ENCODE data around the gene BORCS6. TPM values are rescaled to one million over a fixed set of nuclear protein-coding genes. Genes with fewer than 3 reads are reported as not detected.
A peak's percentile ranks its signal among the peaks of the same experiment; 100 is the strongest.
"Not testable (repeated sequence)": the region's sequence is repeated elsewhere in the genome, so short reads cannot be mapped to it uniquely, and the experiment has no call there.

BORCS6 gene
- total RNA-seq, 1 experiment from 2014 or later: 3.7 TPM

DNA sequence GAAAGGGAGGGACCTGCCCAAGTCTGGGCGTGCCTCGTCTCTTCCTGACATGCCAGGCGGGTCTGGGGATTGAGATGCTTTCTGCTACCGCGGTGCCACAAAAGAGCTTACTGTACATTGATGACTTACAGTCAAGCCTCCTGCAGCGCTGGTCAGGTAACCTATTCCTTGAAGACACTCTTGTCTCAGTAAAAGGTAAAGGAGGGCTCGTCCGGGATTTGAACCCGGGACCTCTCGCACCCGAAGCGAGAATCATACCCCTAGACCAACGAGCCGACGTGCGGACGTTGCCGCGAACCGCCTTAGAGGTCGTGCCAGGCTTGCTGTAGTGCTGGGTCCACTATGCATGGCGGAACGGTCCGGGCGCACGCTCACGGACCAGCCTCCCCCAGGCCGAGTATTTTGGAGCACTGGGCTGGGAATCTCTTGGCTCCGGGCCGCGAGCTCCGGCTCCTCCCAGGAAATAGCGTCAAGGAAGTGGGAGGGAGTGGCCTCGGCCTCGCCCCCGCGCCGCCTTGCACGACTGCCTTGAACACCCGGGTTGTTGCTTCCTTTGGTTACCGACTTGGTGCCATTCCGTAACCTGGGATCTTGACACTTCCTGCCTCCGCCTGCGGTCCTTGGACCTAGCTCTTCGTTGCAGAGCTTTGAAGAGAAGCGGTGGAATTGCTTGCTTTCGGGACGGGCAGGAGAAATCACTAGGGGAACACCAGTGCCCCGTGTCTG lies 32.8 kb upstream of the BORCS6 start:
- CTCF ChIA-PET: interaction anchor here (0.7 to 1.2 kb wide), 4 partner anchors 31 to 153 kb away, joined by 3 to 5 read pairs (median 3); no protein-coding TSS in a partner anchor
- Mint-ChIP-seq H3K4me3 (ENCODE audit: low read depth, unreplicated experiment) (peak overlapping the region; percentile 87), H3K36me3 (ENCODE audit: insufficient read depth, unreplicated experiment) (peaks cover 65% of the 10 kb centered on the region), H3K27me3 (ENCODE audit: unreplicated experiment) (no peaks in the 10 kb centered on the region), H3K27ac (ENCODE audit: unreplicated experiment) (peak overlapping the region; percentile 99), H3K9me3 (ENCODE audit: low read depth, unreplicated experiment) (no peaks in the 10 kb centered on the region), H3K4me1 (ENCODE audit: low read depth, unreplicated experiment) (peaks cover 20% of the 10 kb centered on the region)
- peak; percentile 88 for DNase-seq
- intact Hi-C loops (cut with micrococcal nuclease; ENCODE audit: unreplicated experiment): loop anchor here (5.0 to 10.0 kb wide), 2 partner anchors 82 to 85 kb away; no protein-coding TSS in a partner anchor
- no peak for TF ChIP-seq CTCF (IDR thresholded peaks at IDR 0.05; ENCODE audit: unreplicated experiment)
- TSS peak; percentile 40 for BruUV-seq (replicated peaks)

DNA sequence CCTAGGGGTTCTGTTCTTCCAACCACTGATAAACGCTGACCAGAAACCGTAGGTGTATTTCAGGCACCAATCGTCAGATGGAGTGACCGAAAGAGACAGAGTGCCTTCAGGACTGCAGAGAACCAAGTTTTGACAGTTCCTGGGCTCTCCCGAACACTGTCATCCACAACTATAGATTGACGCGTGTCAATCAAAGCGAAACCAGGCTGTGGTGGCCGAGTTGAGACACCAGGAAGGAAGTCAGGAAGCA lies 32.3 kb upstream of the BORCS6 start:
- no TSS peak for BruUV-seq (replicated peaks)
- intact Hi-C loops (cut with micrococcal nuclease; ENCODE audit: unreplicated experiment): loop anchor here (5.0 to 10.0 kb wide), 2 partner anchors 82 to 85 kb away; no protein-coding TSS in a partner anchor
- Mint-ChIP-seq H3K4me3 (ENCODE audit: low read depth, unreplicated experiment) (peak overlapping the region; percentile 87), H3K27ac (ENCODE audit: unreplicated experiment) (peak overlapping the region; percentile 99), H3K9me3 (ENCODE audit: low read depth, unreplicated experiment) (no peaks in the 10 kb centered on the region), H3K27me3 (ENCODE audit: unreplicated experiment) (no peaks in the 10 kb centered on the region), H3K36me3 (ENCODE audit: insufficient read depth, unreplicated experiment) (peaks cover 60% of the 10 kb centered on the region), H3K4me1 (ENCODE audit: low read depth, unreplicated experiment) (peaks cover 15% of the 10 kb centered on the region)
- no peak for TF ChIP-seq CTCF (IDR thresholded peaks at IDR 0.05; ENCODE audit: unreplicated experiment)
- no peak for DNase-seq
- CTCF ChIA-PET: interaction anchor here (0.8 to 1.7 kb wide), 4 partner anchors 25 to 79 kb away, joined by 3 to 5 read pairs (median 4); partner anchors contain the start of gene CTC1

GRCh38 chr17:8221663-8222379 lies 31.8 kb upstream of the BORCS6 start:
- peaks cover 10% of the 10 kb centered on the region for H3K4me1 Mint-ChIP-seq (ENCODE audit: low read depth, unreplicated experiment)
- no peaks in the 10 kb centered on the region for H3K9me3 Mint-ChIP-seq (ENCODE audit: low read depth, unreplicated experiment)
- DNase-seq: peak; percentile 85
- H3K4me3 Mint-ChIP-seq (ENCODE audit: low read depth, unreplicated experiment): peak overlapping the region; percentile 87
- intact Hi-C loops (cut with micrococcal nuclease; ENCODE audit: unreplicated experiment): loop anchor here (2.0 to 10.0 kb wide), 3 partner anchors 35 to 85 kb away; no protein-coding TSS in a partner anchor
- no peak for TF ChIP-seq CTCF (IDR thresholded peaks at IDR 0.05; ENCODE audit: unreplicated experiment)
- H3K36me3 Mint-ChIP-seq (ENCODE audit: insufficient read depth, unreplicated experiment): peaks cover 55% of the 10 kb centered on the region
- CTCF ChIA-PET: interaction anchor here (0.9 to 1.7 kb wide), 6 partner anchors 12 to 79 kb away, joined by 3 to 7 read pairs (median 5); partner anchors contain the start of genes AURKB, CTC1 and PFAS
- H3K27me3 Mint-ChIP-seq (ENCODE audit: unreplicated experiment): no peaks in the 10 kb centered on the region
- BruUV-seq (replicated peaks): no TSS peak
- H3K27ac Mint-ChIP-seq (ENCODE audit: unreplicated experiment): peak overlapping the region; percentile 99

DNA sequence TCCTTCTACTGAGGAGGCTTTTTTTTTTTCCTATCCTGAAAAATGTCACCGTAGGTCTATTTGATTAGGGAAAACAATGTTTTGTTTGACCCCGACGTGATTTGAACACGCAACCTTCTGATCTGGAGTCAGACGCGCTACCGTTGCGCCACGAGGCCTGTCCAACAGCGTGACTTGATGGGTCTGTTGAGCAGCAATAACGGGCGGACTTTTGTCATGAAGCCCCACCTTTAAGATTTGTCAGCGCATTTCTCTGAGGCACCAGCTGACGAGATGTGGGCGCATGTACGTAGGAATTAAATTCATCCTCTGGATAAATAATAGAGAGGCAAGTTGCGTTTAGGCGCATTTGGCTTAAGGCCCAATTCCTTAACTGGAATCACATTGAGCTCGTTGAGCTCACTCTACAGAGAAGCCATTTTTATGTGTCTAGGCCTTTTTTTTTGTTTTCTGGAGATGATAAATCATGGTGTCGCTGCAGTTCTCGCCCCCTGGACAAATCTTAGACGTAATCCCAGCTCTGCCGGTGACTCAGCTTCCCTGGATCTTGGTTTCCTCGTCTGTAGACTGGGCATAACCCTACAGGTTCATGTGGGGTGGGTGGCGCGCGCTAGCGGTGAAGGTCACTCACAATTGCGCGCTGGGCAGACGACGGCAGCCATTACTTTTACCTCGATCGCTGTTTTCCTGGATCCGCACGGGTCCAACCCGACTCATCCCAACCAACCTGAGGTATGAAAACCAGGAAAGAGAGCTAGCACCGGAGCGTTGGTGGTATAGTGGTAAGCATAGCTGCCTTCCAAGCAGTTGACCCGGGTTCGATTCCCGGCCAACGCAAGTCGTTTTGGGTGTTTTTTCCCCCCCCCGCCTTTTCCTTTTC lies 31.0 kb upstream of the BORCS6 start:
- no peak for TF ChIP-seq CTCF (IDR thresholded peaks at IDR 0.05; ENCODE audit: unreplicated experiment)
- BruUV-seq (replicated peaks): no TSS peak
- Mint-ChIP-seq H3K27me3 (ENCODE audit: unreplicated experiment) (no peaks in the 10 kb centered on the region), H3K36me3 (ENCODE audit: insufficient read depth, unreplicated experiment) (peaks cover 47% of the 10 kb centered on the region), H3K9me3 (ENCODE audit: low read depth, unreplicated experiment) (no peaks in the 10 kb centered on the region), H3K4me1 (ENCODE audit: low read depth, unreplicated experiment) (peaks cover 7% of the 10 kb centered on the region), H3K27ac (ENCODE audit: unreplicated experiment) (peak overlapping the region; percentile 99), H3K4me3 (ENCODE audit: low read depth, unreplicated experiment) (peak overlapping the region; percentile 87)
- intact Hi-C loops (cut with micrococcal nuclease; ENCODE audit: unreplicated experiment): loop anchor here (2.0 to 10.0 kb wide), 3 partner anchors 34 to 84 kb away; no protein-coding TSS in a partner anchor
- CTCF ChIA-PET: interaction anchor here (0.9 to 1.7 kb wide), 5 partner anchors 11 to 80 kb away, joined by 3 to 7 read pairs (median 5); partner anchors contain the start of genes AURKB, CTC1 and PFAS
- peak; percentile 89 for DNase-seq

DNA sequence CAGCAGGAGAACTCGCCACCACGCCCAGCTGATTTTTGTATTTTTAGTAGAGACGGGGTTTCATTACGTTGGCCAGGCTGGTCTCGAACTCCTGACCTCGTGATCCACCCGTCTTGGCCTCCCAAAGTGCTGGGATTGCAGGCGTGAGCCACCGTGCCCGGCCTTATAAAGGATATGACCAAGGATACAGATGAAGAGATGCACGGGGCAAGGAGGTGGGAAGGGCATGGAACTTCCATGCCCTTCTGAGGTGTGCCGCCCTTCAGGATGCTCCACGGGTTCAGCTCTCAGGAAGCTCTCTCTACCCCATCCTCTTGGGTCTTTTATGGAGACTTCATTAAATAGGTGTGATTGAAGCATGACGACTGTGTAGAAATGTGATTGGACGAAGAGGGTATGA lies 24.0 kb upstream of the BORCS6 start:
- H3K36me3 Mint-ChIP-seq (ENCODE audit: insufficient read depth, unreplicated experiment): peaks cover 23% of the 10 kb centered on the region
- DNase-seq; H3K4me3 Mint-ChIP-seq (ENCODE audit: low read depth, unreplicated experiment); H3K27ac Mint-ChIP-seq (ENCODE audit: unreplicated experiment); H3K9me3 Mint-ChIP-seq (ENCODE audit: low read depth, unreplicated experiment); intact Hi-C loops (cut with micrococcal nuclease; ENCODE audit: unreplicated experiment); H3K27me3 Mint-ChIP-seq (ENCODE audit: unreplicated experiment); CTCF ChIA-PET; BruUV-seq (replicated peaks); H3K4me1 Mint-ChIP-seq (ENCODE audit: low read depth, unreplicated experiment): not testable (repeated sequence)

All from Calu3 (cell line).